Frontal cortex (tissue), 4 donors: Measurements from ENCODE around the gene UNC5B. TPM values are rescaled to one million over a fixed set of nuclear protein-coding genes. Genes with fewer than 3 reads are reported as not detected.

ENCODE experiments used
- DNase-seq, 2 donors: peaks; one replicate each; pipeline ENCODE4 v3.0.0; 2012; ENCODE audit warnings: low spot score in 2 of 2
- FAIRE-seq: peaks from 2 replicates; lab custom pipeline; 2012; peaks lifted over from hg19 to GRCh38; lab: Jason Lieb, UNC
- total RNA-seq: library from RNA; depleted of rRNA; stranded (reverse); fragments of >200 nt; gene quantifications from one replicate; pipeline ENCODE4 v1.2.3, GENCODE V29; 2014
- donor health status: control.
- donor health status: control.
- donor health status: control.

Gene UNC5B
- total RNA-seq, 1 donor from 2014 or later = 2.9 TPM

DNA sequence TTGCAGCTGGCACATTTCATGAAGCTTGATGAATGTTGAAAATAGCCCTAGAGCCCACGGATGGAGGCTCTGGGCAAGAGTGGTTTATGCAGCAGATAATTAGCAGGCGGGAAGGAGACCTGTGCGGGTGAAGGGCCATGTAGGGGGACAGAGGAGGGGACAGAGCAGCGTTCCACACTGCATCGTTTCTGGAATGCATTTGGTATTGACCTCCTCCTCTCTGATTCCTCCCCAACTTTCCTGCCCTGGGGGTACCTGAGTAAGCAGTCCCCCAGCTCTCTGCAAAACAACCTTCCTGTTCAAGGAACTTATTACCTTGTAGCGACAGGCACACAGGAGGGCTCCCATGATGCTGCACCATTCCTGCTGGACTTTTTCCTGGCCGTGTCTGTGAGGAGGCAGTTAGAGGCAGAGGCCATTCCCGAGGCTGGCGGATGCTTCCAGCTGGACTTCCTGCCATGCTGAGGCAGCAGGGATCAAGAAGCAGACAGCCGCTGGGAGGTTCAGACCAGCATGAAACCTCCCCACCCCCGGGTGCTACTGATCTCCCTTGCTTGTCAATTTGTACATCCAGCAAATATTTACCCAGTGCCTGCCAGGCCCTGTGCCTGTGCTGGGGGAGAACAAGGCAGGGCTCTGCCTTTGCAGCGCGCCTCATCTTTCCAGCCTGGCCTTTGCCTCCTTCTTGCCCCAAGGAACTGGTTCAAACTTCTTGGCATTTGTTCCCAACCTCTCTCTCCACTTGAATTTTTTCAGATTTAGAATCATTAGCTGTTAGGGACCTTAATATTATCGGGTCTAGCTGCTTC is 135.4 kb downstream of the UNC5B start:
- FAIRE-seq (no peak), DNase-seq (no peak)

DNA sequence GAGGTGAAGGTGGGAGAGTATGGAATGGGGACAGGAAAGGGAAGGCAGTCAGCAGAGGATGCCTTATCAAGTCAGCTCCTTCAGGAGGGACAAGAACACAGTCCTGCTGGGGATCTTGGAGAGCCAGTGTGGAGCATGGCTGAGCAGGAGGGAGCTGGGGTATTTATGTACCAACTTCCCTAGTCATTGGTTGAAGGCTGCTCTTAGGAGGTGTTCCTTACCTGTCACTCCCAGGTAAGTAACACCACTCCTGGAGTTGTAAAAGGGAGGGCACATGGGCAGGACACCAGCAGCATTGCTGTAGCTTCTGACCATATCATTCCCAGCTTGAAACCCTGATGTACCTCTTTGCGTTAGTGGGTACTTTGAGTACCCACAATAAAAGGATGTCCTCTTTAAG is 136.5 kb downstream of the UNC5B start:
- no peak for FAIRE-seq

GRCh38 chr10:71349406-71349805 is 137.0 kb downstream of the UNC5B start:
- DNase-seq (no peak), FAIRE-seq (no peak)

More for the DNA sequence above, 136.5 kb downstream of the UNC5B start:
- DNase-seq = no peak

DNA sequence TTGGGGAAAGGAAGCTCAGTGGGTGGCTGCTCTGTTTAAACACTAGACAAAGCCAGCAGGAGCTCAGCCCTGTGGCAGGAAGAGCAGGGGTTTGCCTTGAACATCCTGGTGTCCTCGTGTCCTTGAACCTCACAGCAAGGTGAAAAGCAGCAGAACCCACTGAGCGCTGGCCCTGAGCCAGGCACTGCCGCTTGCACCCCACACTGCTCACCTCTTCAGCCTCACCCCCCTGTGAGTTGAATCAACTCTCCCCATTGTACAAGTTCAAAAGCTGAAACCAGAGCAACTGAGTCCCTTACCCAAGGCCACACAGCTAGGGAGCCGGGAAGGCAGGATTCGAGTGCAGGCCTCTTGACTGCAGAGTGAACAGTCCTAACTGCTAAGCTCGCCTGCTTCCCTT is 138.7 kb downstream of the UNC5B start:
- DNase-seq (no peak), FAIRE-seq (no peak)

GRCh38 chr10:71351628-71352319 is 139.4 kb downstream of the UNC5B start:
- FAIRE-seq = no peak
- DNase-seq = no peak

Other genes with a start within 250 kb of the UNC5B start
- gene SLC29A3, start 106.7 kb downstream of the UNC5B start, total RNA-seq = 1.2 TPM
- gene CDH23, start 184.3 kb downstream of the UNC5B start, total RNA-seq = 3.3 TPM